Measurements from ENCODE around the gene CCL13.

CCL13 gene

GRCh38 chr17:34403006-34403405 lies 46.7 kb downstream of the CCL13 start:
- no peak overlapping the region for H2AK5ac ChIP-seq (ENCODE audit: low read length, severe bottlenecking)
- peaks cover 0 to 47% of the 10 kb centered on the region in 2 experiments for H3K27me3 ChIP-seq (ENCODE audit: control insufficient read depth in 1 of 2, insufficient read depth in 1 of 2, low read length in 2 of 2)
- H4K8ac ChIP-seq (ENCODE audit: low read length), result no peak overlapping the region
- no peak overlapping the region for H3K9ac ChIP-seq (ENCODE audit: low read length)
- no peak overlapping the region for H2BK120ac ChIP-seq (ENCODE audit: low read depth, low read length)
- H3K4me1 ChIP-seq (ENCODE audit: control insufficient read depth, insufficient read depth, low read depth, low read length), result no peaks in the 10 kb centered on the region
- 20% methylated on average over 2 of the region's 4 CpGs for WGBS
- no peak overlapping the region for H3K23ac ChIP-seq (ENCODE audit: low read length in 2 of 2)
- H2AFZ ChIP-seq (ENCODE audit: low read depth, low read length), result no peak overlapping the region
- H3K36me3 ChIP-seq (ENCODE audit: control insufficient read depth in 1 of 2, insufficient read depth in 2 of 2, low read depth in 1 of 2, low read length in 2 of 2), result no peaks in the 10 kb centered on the region
- H3K14ac ChIP-seq (ENCODE audit: low read length in 2 of 2), result no peak overlapping the region
- H2BK15ac ChIP-seq (ENCODE audit: low read depth, poor library complexity, severe bottlenecking), result no peak overlapping the region
- DNase-seq, result no peak
- no peak overlapping the region for H2BK5ac ChIP-seq (ENCODE audit: low read depth, low read length, poor library complexity, severe bottlenecking)
- no peaks in the 10 kb centered on the region for H3K79me1 ChIP-seq (replicated peaks; ENCODE audit: low read length, poor library complexity, severe bottlenecking)
- H3K9me3 ChIP-seq (ENCODE audit: control insufficient read depth, low read length), result no peaks in the 10 kb centered on the region
- no peak overlapping the region for H3K27ac ChIP-seq (ENCODE audit: low read length, poor library complexity, severe bottlenecking)
- H3K4ac ChIP-seq (ENCODE audit: low read depth in 1 of 2, low read length in 2 of 2), result no peak overlapping the region
- H2BK12ac ChIP-seq (ENCODE audit: low read length in 2 of 2), result no peak overlapping the region
- no peak overlapping the region for H3K18ac ChIP-seq (ENCODE audit: low read depth in 1 of 2, low read length in 2 of 2)
- no peak overlapping the region for H4K91ac ChIP-seq (ENCODE audit: low read length)
- H3K4me3 ChIP-seq (ENCODE audit: insufficient read depth in 1 of 2, low read depth in 1 of 2, low read length in 2 of 2), result no peak overlapping the region
- H3K4me2 ChIP-seq (ENCODE audit: low read length, poor library complexity, severe bottlenecking), result no peak overlapping the region

GRCh38 chr17:34406226-34406625 lies 49.9 kb downstream of the CCL13 start:
- Histone ChIP-seq H4K91ac (ENCODE audit: low read length) (no peak overlapping the region), H2AFZ (ENCODE audit: low read depth, low read length) (no peak overlapping the region), H3K4ac (ENCODE audit: low read depth in 1 of 2, low read length in 2 of 2) (no peak overlapping the region), H2BK5ac (ENCODE audit: low read depth, low read length, poor library complexity, severe bottlenecking) (no peak overlapping the region), H4K8ac (ENCODE audit: low read length) (no peak overlapping the region), H3K14ac (ENCODE audit: low read length in 2 of 2) (no peak overlapping the region), H3K79me1 (replicated peaks; ENCODE audit: low read length, poor library complexity, severe bottlenecking) (no peaks in the 10 kb centered on the region), H3K27ac (ENCODE audit: low read length, poor library complexity, severe bottlenecking) (no peak overlapping the region), H3K9ac (ENCODE audit: low read length) (no peak overlapping the region), H3K4me2 (ENCODE audit: low read length, poor library complexity, severe bottlenecking) (no peak overlapping the region), H3K36me3 (ENCODE audit: control insufficient read depth in 1 of 2, insufficient read depth in 2 of 2, low read depth in 1 of 2, low read length in 2 of 2) (no peaks in the 10 kb centered on the region), H2BK15ac (ENCODE audit: low read depth, poor library complexity, severe bottlenecking) (no peak overlapping the region), H2BK120ac (ENCODE audit: low read depth, low read length) (no peak overlapping the region), H3K4me3 (ENCODE audit: insufficient read depth in 1 of 2, low read depth in 1 of 2, low read length in 2 of 2) (no peak overlapping the region), H3K23ac (ENCODE audit: low read length in 2 of 2) (no peak overlapping the region), H3K4me1 (ENCODE audit: control insufficient read depth, insufficient read depth, low read depth, low read length) (no peaks in the 10 kb centered on the region), H3K18ac (ENCODE audit: low read depth in 1 of 2, low read length in 2 of 2) (no peak overlapping the region), H2BK12ac (ENCODE audit: low read length in 2 of 2) (no peak overlapping the region), H2AK5ac (ENCODE audit: low read length, severe bottlenecking) (no peak overlapping the region), H3K27me3 (ENCODE audit: control insufficient read depth in 1 of 2, insufficient read depth in 1 of 2, low read length in 2 of 2) (peaks cover 0 to 47% of the 10 kb centered on the region in 2 experiments), H3K9me3 (ENCODE audit: control insufficient read depth, low read length) (no peaks in the 10 kb centered on the region)
- no peak for DNase-seq
- 76% methylated on average over 6 of the region's 6 CpGs for WGBS
